ENCODE measurements around the gene SLC17A4.
"Not testable (repeated sequence)": the region's sequence is repeated elsewhere in the genome, so short reads cannot be mapped to it uniquely, and the experiment has no call there.

Gene SLC17A4

DNA sequence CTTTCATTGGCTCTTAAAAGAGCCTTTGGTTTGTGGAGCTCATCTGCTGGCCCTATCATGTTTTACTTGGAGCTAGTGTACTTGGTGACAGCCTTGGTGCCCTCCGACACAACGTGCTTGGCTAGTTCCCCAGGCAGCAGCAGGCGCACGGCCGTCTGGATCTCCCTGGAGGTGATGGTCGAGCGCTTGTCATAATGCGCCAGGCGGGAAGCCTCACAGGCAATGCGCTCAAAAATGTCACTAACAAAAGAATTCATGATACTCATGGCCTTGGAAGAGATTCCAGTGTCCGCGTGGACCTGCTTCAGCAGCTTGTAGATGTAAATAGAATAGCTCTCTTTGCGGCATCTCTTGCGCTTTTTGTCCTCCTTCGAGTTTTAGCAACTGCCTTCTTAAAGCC lies 22.8 kb upstream of the SLC17A4 start:
- Histone ChIP-seq H3K27me3 (ENCODE audit: control insufficient read depth, insufficient read depth, low read length) (no peaks in the 10 kb centered on the region), H3K9ac (ENCODE audit: low read depth, low read length) (no peak overlapping the region), H3K4me1 (ENCODE audit: control insufficient read depth, insufficient read depth, low read length) (no peaks in the 10 kb centered on the region), H3K4me3 (ENCODE audit: low read length) (no peak overlapping the region), H3K9me3 (replicated peaks; ENCODE audit: low read length) (no peaks in the 10 kb centered on the region), H3K36me3 (ENCODE audit: insufficient read depth, low read length) (no peaks in the 10 kb centered on the region), H3K4me2 (ENCODE audit: low read length) (no peak overlapping the region)

- H3K4me1 ChIP-seq (ENCODE audit: control insufficient read depth, insufficient read depth, low read length): no peaks in the 10 kb centered on the region
- H3K27me3 ChIP-seq (ENCODE audit: control insufficient read depth, insufficient read depth, low read length): no peaks in the 10 kb centered on the region
- no peak overlapping the region for H3K9ac ChIP-seq (ENCODE audit: low read depth, low read length)
- H3K4me3 ChIP-seq (ENCODE audit: low read length): no peak overlapping the region
- no peak overlapping the region for H3K4me2 ChIP-seq (ENCODE audit: low read length)
- H3K36me3 ChIP-seq (ENCODE audit: insufficient read depth, low read length): no peaks in the 10 kb centered on the region
- no peaks in the 10 kb centered on the region for H3K9me3 ChIP-seq (replicated peaks; ENCODE audit: low read length)
Observed at GRCh38 chr6:25732468-25733198, 21.9 kb upstream of the SLC17A4 start.

GRCh38 chr6:25735261-25735660 lies 19.3 kb upstream of the SLC17A4 start:
- Histone ChIP-seq H3K4me3 (ENCODE audit: low read length) (no peak overlapping the region), H3K4me1 (ENCODE audit: control insufficient read depth, insufficient read depth, low read length) (no peaks in the 10 kb centered on the region), H3K4me2 (ENCODE audit: low read length) (no peak overlapping the region), H3K9ac (ENCODE audit: low read depth, low read length) (no peak overlapping the region), H3K27me3 (ENCODE audit: control insufficient read depth, insufficient read depth, low read length) (no peaks in the 10 kb centered on the region), H3K9me3 (replicated peaks; ENCODE audit: low read length) (no peaks in the 10 kb centered on the region), H3K36me3 (ENCODE audit: insufficient read depth, low read length) (no peaks in the 10 kb centered on the region)

DNA sequence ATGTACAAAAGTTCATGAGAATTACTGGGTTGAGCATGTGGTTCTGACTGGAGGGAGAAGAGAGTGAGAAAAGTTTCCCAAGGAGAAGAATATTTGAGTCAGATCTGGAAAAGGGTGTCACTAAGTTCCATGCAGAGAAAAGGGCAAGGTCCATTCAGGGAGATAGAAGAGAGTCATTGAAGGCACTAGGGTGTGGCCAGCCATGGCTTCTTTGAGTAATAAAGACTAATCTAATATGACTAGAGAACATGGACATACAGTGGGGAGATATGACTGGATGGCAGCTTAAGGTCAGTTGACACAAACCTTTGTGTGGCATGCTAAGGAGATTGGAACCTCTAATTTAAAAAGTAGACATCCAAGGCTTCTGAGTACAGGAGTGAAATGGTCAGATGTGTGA lies 10.7 kb upstream of the SLC17A4 start:
- no peaks in the 10 kb centered on the region for H3K27me3 ChIP-seq (ENCODE audit: control insufficient read depth, insufficient read depth, low read length)
- no peak overlapping the region for H3K4me3 ChIP-seq (ENCODE audit: low read length)
- H3K36me3 ChIP-seq (ENCODE audit: insufficient read depth, low read length): no peaks in the 10 kb centered on the region
- no peak overlapping the region for H3K9ac ChIP-seq (ENCODE audit: low read depth, low read length)
- H3K4me2 ChIP-seq (ENCODE audit: low read length): no peak overlapping the region
- H3K4me1 ChIP-seq (ENCODE audit: control insufficient read depth, insufficient read depth, low read length): no peaks in the 10 kb centered on the region
- no peaks in the 10 kb centered on the region for H3K9me3 ChIP-seq (replicated peaks; ENCODE audit: low read length)

DNA sequence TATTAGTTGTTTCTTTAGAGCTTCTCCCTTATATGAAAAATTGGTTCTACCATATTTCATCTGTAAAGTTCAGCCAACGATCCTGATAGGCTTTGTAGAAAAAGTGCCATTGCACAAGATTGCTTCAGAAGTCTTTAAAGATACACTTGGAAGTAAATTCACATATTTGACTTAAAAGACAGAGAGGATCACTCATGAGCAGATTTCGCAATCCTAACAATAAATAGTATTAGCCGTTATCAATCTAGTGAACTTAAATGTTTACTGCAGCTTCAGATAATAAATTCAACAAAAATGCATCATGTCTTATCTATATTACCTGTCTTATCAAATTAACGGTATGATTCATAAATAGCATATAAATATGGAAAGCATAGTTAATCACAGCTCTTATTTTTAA lies 8.7 kb upstream of the SLC17A4 start:
- no peaks in the 10 kb centered on the region for H3K36me3 ChIP-seq (ENCODE audit: insufficient read depth, low read length)
- H3K9ac ChIP-seq (ENCODE audit: low read depth, low read length): no peak overlapping the region
- no peaks in the 10 kb centered on the region for H3K27me3 ChIP-seq (ENCODE audit: control insufficient read depth, insufficient read depth, low read length)
- H3K4me2 ChIP-seq (ENCODE audit: low read length): no peak overlapping the region
- no peak overlapping the region for H3K4me3 ChIP-seq (ENCODE audit: low read length)
- H3K4me1 ChIP-seq (ENCODE audit: control insufficient read depth, insufficient read depth, low read length): no peaks in the 10 kb centered on the region
- no peaks in the 10 kb centered on the region for H3K9me3 ChIP-seq (replicated peaks; ENCODE audit: low read length)

DNA sequence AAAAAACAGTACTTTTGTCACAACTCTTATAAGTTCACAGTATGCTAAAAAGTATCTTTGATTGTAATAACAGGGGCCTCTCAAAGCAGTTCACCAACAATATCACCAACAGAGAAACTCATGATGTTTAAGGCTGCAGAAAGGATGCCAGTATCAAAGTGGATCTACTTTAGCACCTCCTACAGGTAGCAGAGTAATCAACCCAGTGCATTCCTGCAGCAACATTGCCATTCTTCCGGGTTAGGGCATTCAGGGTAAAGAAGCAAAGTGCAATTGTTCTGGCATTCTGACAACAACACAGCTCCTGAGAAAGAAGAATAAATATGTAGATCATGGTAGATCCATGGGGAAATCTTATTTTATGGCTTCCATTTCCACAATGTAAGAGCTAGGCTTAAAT lies 7.6 kb upstream of the SLC17A4 start:
- no peak overlapping the region for H3K9ac ChIP-seq (ENCODE audit: low read depth, low read length)
- H3K27me3 ChIP-seq (ENCODE audit: control insufficient read depth, insufficient read depth, low read length): no peaks in the 10 kb centered on the region
- no peaks in the 10 kb centered on the region for H3K36me3 ChIP-seq (ENCODE audit: insufficient read depth, low read length)
- no peaks in the 10 kb centered on the region for H3K4me1 ChIP-seq (ENCODE audit: control insufficient read depth, insufficient read depth, low read length)
- no peak overlapping the region for H3K4me3 ChIP-seq (ENCODE audit: low read length)
- no peaks in the 10 kb centered on the region for H3K9me3 ChIP-seq (replicated peaks; ENCODE audit: low read length)
- no peak overlapping the region for H3K4me2 ChIP-seq (ENCODE audit: low read length)

DNA sequence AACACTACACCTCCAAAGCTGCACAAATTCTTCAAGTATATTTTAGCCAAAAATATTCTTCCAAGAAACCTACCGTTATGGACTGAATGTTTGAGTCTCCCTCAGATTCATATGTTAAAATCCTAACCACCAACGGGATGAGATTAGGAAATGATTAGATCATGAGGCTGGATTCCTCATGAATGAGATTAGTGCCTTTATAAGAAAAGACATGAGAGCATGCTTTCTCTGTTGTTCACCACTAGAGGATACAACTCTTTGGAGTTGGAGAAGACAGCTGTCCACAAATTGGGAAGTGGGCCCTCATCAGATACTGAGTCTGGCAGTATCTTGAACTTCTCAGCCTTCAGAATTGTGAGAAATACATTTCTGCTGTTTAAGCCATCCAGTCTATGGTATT lies 7.1 kb upstream of the SLC17A4 start:
- H3K4me1 ChIP-seq (ENCODE audit: control insufficient read depth, insufficient read depth, low read length): no peaks in the 10 kb centered on the region
- no peak overlapping the region for H3K4me2 ChIP-seq (ENCODE audit: low read length)
- H3K27me3 ChIP-seq (ENCODE audit: control insufficient read depth, insufficient read depth, low read length): no peaks in the 10 kb centered on the region
- H3K9me3 ChIP-seq (replicated peaks; ENCODE audit: low read length): no peaks in the 10 kb centered on the region
- H3K4me3 ChIP-seq (ENCODE audit: low read length): no peak overlapping the region
- no peaks in the 10 kb centered on the region for H3K36me3 ChIP-seq (ENCODE audit: insufficient read depth, low read length)
- no peak overlapping the region for H3K9ac ChIP-seq (ENCODE audit: low read depth, low read length)

DNA sequence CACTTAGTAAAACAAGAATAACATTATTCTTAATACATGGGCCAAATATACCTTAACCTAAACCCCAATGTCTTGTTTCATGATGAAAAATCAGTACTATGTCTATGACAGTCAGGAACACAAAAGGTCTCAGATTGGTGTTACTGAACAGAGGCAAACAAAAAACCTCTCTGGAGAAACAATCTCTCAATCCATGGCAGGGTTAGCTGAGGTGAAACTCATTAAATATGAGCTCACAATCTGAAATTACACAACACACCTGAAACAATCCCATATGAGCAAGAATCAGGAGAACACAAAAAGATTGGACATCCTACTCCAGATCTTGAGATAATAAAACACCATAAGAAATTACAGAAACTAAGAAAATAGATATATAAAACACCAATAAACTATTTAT lies 6.5 kb upstream of the SLC17A4 start:
- H3K36me3 ChIP-seq (ENCODE audit: insufficient read depth, low read length): no peaks in the 10 kb centered on the region
- no peaks in the 10 kb centered on the region for H3K27me3 ChIP-seq (ENCODE audit: control insufficient read depth, insufficient read depth, low read length)
- H3K4me2 ChIP-seq (ENCODE audit: low read length): no peak overlapping the region
- H3K9ac ChIP-seq (ENCODE audit: low read depth, low read length): no peak overlapping the region
- no peak overlapping the region for H3K4me3 ChIP-seq (ENCODE audit: low read length)
- H3K4me1 ChIP-seq (ENCODE audit: control insufficient read depth, insufficient read depth, low read length): no peaks in the 10 kb centered on the region
- H3K9me3 ChIP-seq (replicated peaks; ENCODE audit: low read length): no peaks in the 10 kb centered on the region

DNA sequence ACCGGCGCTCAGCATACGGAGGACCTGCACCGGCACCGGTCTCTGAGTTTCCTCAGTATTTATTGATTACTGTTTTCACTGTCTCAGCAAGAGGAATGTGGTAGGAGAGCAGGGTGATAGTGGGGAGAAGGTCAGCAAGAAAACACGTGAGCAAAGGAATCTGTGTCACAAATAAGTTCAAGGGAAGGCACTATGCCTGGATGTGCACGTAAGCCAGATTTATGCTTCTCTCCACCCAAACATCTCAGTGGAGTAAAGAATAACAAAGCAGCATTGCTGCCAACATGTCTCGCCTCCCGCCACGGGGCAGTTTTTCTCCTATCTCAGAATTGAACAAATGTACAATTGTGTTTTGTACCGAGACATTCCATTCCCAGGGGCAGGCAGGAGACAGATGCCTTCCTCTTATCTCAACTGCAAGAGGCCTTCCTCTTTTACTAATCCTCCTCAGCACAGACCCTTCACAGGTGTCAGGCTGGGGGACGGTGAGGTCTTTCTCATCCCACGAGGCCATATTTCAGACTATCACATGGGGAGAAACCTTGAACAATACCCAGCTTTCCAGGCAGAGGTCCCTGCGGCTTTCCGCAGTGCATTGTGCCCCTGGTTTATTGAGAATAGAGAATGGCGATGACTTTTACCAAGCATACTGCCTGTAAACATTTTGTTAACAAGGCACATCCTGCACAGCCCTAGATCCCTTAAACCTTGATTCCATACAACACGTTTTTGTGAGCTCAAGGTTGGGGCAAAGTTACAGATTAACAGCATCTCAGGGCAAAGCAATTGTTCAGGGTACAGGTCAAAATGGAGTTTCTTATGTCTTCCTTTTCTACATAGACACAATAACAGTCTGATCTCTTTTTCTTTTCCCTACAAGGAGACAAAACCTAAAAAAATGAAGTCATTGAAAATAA lies 5.7 kb upstream of the SLC17A4 start:
- not testable (repeated sequence) for H3K27me3 ChIP-seq (ENCODE audit: control insufficient read depth, insufficient read depth, low read length); H3K36me3 ChIP-seq (ENCODE audit: insufficient read depth, low read length)

DNA sequence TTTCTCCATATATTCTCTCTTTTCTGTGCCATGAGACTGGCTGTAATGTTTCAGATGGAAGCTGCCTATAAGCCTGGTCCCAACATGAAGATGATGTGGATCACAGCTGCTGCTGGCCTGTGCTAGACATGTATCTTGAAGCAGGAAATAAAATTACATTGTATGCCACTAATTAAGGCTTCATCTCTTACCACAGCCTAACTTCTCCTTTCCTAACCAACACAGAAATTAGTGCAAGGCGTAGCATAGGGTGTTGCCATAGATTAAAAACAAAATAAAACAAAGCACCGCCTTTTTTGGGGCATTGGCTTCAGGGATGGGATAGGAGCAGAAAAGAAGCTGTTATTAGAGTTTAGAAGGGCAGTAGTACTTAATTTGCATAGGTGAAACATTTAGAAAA lies 4.7 kb upstream of the SLC17A4 start:
- H3K4me2 ChIP-seq (ENCODE audit: low read length): no peak overlapping the region

More for the DNA sequence above, 5.7 kb upstream of the SLC17A4 start:
- not testable (repeated sequence) for H3K4me2 ChIP-seq (ENCODE audit: low read length); H3K9me3 ChIP-seq (replicated peaks; ENCODE audit: low read length); H3K9ac ChIP-seq (ENCODE audit: low read depth, low read length); H3K4me3 ChIP-seq (ENCODE audit: low read length); H3K4me1 ChIP-seq (ENCODE audit: control insufficient read depth, insufficient read depth, low read length)

DNA sequence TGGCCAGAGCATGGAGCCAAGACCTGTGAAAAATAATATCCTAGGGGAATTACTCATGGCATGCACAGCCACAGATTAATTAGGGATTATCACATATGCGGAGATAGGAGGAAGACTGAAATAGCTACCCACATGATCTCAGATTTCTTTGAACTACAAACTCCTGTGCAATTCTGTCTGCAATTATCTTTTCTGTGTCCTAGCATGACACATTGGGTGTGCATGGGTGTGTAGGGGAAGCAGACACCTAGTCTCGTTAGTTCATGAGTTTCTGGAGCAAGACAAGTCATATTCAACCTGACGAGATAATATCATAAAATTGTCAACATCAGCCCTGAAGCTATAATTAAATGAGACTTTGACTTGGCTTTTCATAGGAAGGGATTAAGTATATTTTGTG lies 3.6 kb upstream of the SLC17A4 start:
- H3K4me1 ChIP-seq (ENCODE audit: control insufficient read depth, insufficient read depth, low read length): no peaks in the 10 kb centered on the region
- no peaks in the 10 kb centered on the region for H3K36me3 ChIP-seq (ENCODE audit: insufficient read depth, low read length)
- no peaks in the 10 kb centered on the region for H3K9me3 ChIP-seq (replicated peaks; ENCODE audit: low read length)
- peaks cover 5% of the 10 kb centered on the region for H3K27me3 ChIP-seq (ENCODE audit: control insufficient read depth, insufficient read depth, low read length)
- H3K9ac ChIP-seq (ENCODE audit: low read depth, low read length): no peak overlapping the region
- H3K4me2 ChIP-seq (ENCODE audit: low read length): no peak overlapping the region
- no peak overlapping the region for H3K4me3 ChIP-seq (ENCODE audit: low read length)

More for the DNA sequence above, 4.7 kb upstream of the SLC17A4 start:
- Histone ChIP-seq H3K9me3 (replicated peaks; ENCODE audit: low read length) (no peaks in the 10 kb centered on the region), H3K27me3 (ENCODE audit: control insufficient read depth, insufficient read depth, low read length) (no peaks in the 10 kb centered on the region), H3K9ac (ENCODE audit: low read depth, low read length) (no peak overlapping the region), H3K36me3 (ENCODE audit: insufficient read depth, low read length) (no peaks in the 10 kb centered on the region), H3K4me1 (ENCODE audit: control insufficient read depth, insufficient read depth, low read length) (no peaks in the 10 kb centered on the region), H3K4me3 (ENCODE audit: low read length) (no peak overlapping the region)
